Measurements from ENCODE around the gene CROCC2.

The CROCC2 gene

DNA sequence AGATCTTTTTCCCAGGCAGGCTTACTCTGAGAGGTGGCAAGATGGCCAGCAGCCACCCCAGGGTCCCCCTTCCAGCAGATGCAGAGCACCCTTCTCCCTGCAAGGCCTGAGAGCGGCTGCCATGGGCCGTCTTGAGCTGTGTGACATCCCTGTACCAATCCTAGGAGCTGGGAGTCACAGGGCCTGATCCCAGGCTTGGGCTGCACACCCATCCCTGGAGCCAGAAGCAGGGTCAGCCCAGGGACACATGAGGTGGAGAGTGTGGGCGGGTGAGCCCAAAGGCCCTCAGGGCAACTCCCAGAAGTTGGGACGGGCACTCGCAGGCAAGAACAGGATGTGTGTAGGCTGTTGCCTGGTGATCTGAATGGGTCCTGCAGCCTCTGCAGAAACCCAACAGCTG lies 40.5 kb downstream of the CROCC2 start:
- no peak for DNase-seq

DNA sequence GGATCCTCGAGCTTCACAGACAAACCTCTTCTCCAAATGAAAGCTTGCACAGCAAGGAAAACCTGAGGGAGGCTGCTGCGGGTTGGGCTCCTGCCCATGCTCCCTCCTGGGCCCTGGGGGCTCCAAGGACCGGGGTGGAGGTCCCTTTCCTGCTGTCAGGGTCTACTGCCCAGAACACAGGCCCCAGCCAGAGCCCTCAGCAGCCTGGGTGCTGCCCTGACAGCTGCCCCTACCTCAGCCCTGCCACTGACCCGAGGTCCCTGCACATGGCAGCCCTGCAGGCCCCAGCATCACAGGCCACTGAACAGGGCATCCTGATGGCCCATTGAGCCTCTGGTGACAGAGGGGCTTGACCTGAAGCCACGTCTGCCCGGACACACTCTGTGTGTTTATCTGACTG lies 41.0 kb downstream of the CROCC2 start:
- DNase-seq: no peak

DNA sequence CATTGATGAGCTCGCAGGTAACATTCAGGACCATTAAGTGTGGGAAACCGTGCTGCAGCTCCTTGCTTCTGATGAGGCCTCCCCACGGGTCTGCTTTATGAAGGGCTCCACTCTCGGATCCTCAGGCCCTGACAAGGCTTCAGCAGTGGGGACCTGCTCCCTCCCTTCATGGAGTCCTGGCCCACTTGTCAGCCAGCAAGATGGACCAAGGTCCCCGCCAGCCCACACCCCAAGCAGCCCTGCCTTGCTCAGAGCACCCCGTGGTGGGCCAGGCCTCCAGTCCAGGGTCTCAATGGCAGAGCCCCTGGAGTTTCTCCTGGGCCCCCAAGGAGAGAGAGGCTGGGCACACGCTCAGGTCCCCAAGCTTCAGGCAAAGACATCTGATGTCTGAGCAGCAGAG lies 41.5 kb downstream of the CROCC2 start:
- DNase-seq: no peak

DNA sequence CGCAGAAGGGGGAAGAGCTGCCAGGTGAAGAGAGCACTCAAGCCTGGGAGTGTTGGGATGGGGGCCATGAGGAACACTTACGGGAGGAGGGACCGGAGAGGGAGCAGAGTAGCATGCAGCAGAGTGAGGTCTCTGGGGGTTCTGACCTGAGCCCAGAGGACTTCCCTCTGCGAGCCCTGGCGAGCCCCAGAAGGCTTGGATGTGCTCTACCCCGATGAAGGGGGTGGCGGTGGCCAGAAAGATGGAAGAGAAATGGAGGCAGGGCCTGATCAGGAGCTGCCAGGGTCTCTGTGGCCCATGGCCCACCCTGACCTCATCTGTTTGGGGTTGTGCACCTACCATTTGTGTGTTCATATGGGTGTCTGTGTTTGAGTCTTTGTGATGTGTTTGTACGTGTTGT lies 42.0 kb downstream of the CROCC2 start:
- no peak for DNase-seq

DNA sequence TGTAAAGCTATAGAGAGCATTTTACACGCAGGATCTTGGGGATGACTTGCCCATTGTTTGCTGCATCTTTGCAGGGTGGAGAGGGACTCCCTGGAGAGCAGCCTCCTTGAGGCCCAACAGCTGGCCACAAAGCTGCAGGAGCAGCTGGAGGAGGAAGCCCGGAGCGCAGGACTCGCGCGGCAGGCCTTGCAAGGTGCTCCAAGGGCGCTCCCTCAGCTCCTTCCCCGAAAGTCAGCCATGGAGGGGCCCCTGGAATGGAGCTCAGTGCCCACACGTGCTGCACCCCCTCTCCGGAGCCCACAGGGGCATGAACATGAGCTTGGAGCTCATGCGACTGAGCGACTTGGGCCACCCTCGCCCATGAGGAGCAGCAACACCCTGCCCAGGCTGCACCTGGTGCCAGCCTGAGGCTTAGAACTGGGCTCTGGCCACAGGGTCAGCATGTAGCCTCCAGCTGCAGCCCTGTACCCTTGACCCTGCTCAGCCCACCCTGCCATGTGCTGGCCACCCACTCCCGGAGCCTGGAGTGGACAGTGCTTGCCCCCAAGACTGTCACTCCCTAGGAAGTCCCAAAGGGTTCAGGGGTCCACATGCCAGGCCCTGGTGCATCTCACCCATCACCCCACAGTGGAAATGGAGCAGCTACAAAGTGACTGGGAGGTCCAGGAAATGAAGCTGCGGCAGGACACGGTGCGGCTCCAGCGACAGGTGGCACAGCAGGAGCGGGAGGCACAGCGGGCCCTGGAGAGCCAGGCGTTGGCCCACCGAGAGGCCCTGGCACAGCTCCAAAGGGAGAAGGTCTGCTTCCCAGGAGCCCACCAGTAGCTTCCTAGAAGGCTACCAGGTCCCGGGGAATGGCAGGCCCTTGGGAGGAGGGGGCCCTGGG lies 43.0 kb downstream of the CROCC2 start:
- DNase-seq: no peak

DNA sequence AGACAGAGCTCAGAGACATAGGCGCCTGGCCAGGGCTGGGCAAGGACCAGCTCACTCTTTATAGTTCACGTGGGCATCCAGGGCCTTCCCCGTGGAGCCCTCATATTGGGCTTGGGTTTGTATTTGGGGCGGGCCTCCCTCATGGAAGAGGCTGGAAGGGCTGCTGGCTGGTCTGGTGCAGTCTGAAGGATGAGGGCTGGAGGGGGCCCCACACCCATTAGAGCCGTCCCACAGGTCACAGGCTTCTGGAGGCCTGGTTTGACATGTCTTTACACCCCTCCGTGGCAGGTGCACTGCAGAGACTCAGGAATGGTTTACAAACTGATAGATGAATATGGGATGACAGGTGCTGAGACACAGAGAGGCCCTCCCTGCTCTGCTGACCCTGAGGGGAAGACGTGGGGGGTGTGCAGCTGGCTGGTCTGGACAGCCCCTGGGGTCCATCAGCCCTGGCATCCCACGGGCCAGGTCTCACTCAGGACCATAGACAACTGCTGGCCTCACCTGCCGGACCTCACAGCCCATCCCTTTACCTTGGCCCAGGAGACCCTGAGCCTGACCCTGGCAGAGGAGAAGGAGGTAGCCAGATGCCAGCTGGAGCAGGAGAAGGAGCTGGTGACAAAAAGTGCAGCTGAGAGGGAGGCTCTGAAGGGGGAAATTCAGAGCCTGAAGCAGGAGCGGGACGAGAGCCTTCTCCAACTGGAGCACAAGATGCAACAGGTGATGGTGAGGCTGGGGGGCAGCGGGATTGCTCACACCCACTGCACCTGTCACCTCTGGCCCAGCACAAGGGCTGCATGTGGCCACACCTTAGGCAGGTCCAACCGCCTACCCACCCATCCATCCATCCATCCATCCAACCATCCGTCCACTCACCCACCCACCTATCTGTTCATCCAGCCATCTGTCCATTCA lies 43.9 kb downstream of the CROCC2 start:
- DNase-seq: no peak

DNA sequence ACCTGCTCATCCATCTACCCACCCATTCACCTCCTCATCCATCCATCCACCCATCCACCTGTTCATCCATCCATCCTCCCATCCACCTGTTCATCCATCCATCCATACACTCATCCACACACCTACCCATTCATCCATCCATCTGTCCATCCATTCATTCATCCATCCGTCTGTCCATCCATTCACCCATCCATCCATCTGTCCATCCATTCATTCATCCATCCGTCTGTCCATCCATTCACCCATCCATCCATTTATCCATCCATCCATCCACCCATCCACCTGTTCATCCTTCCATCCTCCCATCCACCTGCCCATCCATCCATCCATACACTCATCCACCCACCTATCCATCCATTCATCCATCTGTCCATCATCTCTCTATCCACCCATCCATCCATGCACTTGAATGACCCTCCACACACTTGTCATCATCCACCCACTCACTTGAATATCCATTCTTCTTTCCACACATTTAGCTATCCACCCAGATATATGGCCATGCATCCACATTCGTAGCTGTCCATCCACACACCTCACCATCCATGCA lies 45.0 kb downstream of the CROCC2 start:
- DNase-seq: no peak

DNA sequence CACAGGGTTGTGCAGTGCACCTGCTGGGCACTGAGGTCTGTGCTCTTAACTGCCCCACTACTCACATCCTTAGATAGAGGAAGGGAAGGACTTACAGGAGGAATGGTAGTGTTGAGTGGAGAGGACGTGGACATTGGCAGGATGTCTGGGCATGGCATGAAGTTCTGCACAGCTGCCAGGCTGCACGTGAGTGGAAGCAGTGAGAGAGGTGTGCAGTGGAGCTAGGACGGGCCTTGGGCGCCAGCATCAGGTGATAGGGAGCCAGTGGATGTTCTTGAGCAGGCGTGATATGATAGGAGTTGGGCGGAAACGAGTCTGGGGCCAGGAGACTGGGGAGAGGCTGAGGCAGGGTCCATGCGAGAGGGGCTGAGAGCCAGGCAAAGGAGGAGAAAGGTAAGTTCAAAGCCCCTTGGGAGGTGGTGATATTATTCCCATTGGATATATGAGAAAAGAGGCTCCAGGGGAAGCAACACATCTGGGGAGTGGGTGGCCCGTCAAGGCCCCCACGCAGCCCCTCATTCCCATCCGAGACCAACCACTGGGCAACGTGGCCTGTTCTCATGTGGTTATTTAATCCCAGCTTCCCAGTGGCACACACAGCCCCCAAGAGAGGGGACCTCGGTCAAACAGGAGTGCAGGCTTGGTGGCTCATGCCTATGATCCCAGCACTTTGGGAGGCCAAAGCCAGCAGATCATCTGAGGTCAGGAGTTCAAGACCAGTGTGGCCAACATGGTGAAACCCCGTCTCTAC lies 46.5 kb downstream of the CROCC2 start:
- no peak for DNase-seq

DNA sequence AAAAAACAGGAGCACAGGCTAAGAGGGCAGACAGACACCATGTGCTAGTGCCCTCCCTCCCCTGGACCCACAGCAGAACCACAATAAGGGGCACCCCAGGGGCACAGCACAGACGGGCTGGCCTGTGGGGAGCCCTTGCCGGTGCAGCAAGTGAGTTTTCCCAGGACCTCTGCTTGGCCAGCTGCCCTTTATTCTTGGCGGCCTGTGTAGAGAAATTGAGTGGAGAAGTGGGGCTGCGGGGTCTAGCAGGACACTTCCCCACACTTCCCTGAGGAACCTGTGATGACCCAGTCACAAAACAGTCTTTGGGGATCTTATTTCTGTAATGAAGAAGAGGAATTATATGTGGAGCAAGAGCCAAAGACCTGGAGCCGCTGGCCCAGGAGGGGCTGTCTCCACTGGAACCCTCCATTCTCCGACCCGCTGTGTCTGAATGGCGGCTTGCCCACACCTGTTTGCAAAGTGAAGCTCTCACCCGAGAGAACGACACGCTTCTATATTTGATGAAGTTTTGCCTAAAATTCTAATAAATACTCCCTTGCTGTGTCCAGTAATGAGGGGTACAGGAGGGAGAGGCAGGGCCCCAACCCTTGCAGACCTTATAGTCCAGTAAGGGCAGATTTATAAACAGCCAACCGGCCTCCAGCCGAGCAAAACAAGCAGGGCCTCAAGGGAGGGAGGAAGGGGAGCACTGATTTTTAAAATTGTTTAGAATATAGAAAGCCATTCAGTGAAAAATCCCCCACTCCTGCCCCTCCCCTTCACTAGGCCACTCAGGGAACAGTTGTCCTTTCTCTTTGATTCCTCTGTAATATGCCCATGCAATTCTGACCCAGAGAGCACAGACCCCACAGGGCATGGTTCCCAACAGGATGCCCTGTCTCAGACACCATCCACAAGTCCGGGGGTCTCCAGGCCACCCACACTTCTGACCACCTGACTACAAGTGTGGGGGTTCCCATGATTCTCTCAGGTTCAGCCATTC lies 47.6 kb downstream of the CROCC2 start:
- no peak for DNase-seq

DNA sequence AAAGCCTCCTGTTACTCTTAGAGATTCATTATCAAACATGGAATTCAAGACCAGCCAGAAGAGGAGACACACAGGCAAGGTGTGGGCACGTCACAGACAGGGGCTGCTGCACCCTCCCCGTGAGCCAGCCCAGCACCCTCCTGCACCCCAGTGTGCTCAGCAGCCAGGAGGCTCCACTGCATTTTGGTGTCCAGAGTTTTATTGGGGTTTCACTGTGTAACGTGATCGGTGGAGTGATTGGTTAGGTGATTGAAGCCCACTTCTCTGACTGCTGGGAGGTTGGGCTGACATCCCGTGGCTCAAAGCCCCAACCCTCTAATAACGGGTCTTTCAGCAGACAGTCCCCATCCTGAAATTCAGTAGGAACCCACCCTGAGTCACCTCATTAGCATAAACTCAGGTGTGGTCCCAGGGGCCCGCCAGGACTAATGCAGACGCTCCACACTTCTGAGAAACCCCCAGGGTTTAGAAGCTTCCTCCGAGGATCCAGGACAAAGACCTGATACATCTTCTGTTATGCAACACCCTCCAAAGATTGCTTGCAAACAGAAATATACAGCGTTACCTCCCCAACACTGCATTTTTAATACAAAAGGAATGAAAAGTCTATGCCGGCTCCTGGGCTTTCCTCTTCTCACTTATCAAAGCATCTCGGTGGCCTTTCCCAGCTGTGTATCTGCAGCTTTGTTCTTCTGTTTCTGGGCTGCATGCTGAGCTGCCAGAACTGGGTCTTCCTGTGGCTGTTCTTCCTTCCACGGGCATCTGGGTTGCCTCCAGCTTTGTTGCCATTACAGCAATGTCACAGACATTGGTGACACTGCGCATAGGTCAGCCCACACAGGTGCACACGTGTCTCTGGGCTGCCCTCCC lies 48.5 kb downstream of the CROCC2 start:
- DNase-seq: no peak

DNA sequence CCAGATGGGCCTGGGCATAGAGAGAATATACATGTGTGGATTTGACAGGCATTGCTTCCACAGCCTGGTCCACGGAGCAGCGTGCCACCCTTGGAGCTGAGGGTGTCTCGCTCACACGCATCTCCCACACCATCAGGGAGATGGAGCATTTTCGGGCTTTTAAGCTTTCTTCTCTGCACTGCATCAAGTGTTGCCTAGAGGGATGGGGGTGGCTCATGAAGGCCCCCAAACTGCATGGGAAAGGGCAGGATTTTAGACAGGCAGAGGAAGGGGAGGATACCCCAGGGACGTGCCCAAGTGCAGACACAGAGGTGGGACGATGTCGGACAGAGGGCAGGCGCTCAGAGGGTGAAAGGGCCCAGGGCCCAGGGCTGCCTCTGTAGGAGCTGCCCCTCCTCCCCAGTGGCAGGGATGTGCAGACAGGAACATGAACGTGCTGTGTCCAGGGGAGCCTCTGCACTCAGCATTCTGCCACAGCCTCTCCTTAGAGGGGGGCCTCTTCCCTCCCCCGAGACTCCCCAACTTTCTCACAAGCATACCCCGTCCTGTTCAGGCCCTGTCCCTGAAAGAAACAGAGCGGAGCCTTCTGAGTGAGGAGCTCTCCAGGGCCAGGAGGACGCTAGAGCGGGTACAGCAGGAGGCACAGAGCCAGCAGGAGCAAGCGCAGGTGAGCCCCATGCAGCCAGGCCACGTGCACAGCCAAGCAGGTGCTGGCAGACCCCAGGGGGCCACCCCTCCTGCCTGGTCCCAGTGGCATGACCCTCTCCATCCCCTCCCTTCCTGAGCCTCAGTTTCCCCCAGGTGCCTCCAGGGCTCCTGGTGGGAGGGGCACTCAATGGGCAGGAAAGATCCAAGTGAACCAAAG lies 49.4 kb downstream of the CROCC2 start:
- no peak for DNase-seq

DNA sequence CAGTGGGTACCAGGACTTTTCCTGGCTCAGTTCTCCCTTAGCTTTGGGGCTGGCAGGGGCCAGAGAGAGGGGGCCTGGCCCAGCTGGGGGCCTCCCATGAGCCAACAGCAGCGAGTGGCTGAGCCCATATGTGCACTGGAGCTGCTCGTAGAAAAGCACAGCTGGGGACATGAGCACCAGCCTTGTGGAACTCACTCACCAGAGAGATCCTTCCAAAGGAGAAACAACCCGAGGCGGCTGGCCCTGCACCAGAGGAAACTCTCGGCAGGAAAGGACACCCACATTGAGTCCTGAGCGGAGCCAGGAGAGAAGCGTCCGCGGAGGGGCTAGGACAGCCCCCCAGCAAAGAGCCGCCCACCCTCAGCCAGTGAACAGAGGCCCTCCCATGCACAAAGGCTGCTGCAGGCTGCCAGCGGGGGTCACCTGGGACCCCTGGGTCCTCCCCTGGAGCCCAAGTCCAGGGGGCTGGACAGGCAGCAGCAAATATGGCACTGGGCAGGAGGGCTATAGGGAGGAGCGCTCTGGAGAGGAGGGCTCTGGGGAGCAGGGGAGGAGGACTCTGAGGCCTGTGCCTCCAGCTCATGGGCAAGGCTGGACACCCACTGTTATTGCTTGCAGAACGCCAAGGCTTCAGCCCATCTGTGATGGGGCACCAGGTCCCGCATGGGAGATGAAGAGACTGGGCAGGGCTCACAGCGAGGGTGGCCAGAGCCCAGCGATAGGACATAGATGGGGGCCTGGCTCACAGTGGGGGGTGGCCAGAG lies 50.2 kb downstream of the CROCC2 start:
- DNase-seq: no peak

DNA sequence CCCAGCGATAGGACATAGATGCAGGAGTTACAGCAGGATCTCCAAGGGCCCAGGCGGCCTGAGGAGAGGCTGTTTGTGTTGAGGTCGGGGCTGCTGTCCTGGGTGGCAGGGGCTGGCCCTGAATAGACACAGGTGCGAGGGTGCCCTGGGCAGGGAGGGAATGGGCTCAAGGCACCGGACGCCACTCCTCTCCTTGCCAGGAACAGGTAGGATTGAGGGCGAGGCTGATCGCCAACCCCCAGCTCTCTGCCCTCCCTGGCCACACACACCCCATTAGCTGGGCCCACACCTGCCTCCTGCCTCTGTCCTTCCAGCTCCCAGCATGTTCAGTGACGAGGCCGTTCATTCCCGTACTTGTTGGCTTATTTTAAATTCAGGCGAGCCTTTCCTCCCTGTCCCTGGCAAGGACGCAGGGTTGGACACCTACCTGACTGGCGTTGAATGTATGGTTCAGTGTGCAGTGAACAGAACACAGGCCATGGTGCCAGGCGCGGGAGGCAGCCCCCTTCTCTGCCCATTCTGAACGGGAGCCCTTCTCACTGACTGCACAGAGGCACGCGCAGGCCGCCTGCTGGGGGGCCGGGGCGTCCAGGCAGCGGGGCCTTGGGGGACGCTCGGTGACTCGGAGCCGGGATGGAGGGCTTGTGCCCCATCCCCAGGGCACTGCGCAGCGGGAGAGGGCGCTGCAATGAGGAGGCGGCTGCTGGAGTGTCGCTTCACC lies 51.0 kb downstream of the CROCC2 start:
- DNase-seq: no peak

DNA sequence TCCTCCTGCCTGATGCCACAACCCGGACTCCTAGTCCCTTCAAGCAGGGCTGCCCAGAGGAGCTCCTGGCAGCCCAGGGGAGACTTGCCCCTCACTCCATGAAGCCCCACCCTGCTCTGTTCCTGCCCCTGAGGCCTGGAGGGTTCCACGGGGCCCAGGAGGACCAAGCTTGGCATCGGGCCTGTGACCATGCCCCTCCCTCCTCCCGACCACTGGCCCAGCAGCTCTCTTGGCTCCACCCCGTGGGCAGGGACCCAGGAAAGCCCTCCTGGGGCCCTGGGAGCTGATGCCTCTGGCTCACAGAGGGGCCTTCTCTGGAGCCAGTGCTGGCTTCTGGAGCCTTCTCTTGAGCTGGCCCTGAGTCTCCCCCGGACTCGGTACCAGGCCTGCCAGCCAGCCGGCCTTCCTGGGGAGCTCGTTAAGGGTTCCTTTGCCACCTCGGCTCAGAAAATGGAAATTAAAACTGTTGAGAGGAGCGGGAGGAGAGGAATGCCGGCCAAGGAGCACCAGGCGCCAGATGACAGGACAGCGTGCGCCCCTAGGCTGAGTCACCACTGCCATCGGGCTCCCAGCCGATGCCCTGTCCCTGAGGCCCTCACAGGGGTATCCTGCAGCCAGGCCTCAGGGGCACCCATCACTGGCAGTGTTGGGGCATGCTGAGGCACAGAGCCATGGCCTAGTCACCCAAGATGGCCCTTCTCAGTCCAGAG lies 51.7 kb downstream of the CROCC2 start:
- DNase-seq: peak; percentile 14

DNA sequence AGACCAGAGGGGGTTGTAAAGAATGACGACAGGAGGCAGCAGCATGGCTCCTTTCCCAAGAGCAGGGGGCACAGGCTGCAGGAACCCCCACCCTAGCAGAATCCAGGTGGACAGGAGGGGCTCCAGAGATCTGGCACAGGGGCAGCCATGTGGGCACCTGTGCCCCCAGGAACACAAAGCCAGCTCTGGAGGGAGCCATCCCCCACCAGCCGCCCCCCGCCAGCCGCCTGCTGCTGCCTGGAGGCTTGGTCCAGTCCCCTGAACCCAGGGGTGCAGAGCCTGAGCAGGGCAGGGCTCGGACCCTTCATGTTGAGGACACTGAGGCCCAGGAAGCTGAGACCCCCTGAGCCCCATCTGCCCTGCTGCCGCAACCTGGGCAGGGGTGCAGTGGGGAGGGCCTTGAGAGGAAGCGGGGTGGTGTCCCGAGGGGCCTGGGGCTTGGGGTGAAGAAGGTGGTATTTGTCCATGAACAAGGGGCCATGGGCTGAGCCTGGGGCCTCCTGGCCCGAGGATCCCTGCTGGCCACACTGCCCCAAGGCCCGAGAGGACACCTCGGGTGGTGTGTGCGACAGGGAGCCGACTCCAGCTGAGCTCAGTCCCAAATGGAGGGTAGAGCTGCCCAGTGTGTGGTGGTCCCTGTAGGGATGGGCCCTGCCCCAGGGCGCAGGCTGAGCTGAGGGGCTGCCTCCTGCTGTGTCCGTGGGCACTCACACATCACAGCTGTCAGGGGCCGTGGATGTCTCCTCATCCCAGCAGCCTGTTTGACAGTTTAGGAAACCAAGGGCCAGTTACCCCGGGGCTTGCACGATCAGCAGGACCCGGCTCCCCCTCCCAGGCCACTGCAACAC lies 52.5 kb downstream of the CROCC2 start:
- no peak for DNase-seq

DNA sequence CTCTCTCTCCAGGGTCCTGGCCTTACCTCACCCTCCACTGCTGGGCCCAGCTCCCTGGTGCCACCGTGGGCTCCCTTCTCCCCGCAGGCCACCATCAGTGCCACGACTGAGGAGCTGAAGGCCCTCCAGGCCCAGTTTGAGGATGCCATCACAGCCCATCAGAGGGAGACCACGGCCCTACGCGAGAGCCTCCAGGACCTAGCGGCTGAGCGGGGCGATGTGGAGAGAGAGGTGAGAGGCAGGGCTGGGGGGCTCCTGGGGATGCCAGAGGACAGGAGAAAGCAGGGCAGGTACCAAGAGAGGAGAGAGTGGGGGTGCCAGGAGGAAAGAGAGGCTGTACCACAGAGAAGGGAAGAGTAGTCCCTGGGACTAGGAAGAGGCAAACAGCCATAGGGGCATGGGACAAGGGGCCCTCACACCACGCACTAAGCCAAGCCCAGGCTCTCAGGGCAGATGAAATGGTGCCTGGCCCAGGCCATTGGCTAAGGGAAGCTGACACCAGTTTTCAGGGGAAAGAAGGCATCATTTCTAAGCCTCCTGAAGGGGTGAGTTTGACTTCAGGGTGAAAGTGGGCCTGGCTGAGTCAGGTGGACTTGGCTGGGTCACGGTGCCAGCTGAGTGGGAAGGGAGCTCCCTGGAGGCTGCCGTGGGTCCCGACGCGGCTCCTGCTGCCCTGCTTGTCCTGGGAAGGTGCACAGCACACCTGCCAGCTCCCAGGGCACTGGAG lies 53.2 kb downstream of the CROCC2 start:
- no peak for DNase-seq

Measured in hematopoietic multipotent progenitor cell treated with erythropoietin and hydrocortisone succinate and interleukin-3 and kit ligand, for 4 days (in vitro differentiated cells).